Measurements from ENCODE around the gene SPCS2. TPM values are rescaled to one million over a fixed set of nuclear protein-coding genes. Genes with fewer than 3 reads are reported as not detected.

Gene SPCS2
- total RNA-seq, 2 donors from 2014 or later, result 26.7 to 62.3 TPM

- Histone ChIP-seq H3K27ac (no peak overlapping the region), H3K4me3 (no peak overlapping the region), H3K4me1 (ENCODE audit: control insufficient read depth in 1 of 2, low read depth in 2 of 2) (peaks cover 4 to 7% of the 10 kb centered on the region in 2 donors), H3K36me3 (peaks cover 8% of the 10 kb centered on the region), H3K9me3 (no peaks in the 10 kb centered on the region), H3K27me3 (replicated peaks; ENCODE audit: insufficient read depth) (no peaks in the 10 kb centered on the region)
- ATAC-seq (ENCODE audit: insufficient number of reproducible peaks, low FRiP score, low read depth), result no peak
- no peak for TF ChIP-seq CTCF (IDR thresholded peaks at IDR 0.05)
- DNase-seq (ENCODE audit: low spot score), result no peak
These were observed 41.9 kb downstream of the SPCS2 start for GRCh38 chr11:74990941-74991340.

GRCh38 chr11:74992852-74993251 lies 43.8 kb downstream of the SPCS2 start:
- no peak overlapping the region for H3K27ac ChIP-seq
- peaks cover 8% of the 10 kb centered on the region for H3K36me3 ChIP-seq
- no peak for ATAC-seq (ENCODE audit: insufficient number of reproducible peaks, low FRiP score, low read depth)
- peaks cover 4 to 7% of the 10 kb centered on the region in 2 donors for H3K4me1 ChIP-seq (ENCODE audit: control insufficient read depth in 1 of 2, low read depth in 2 of 2)
- no peaks in the 10 kb centered on the region for H3K27me3 ChIP-seq (replicated peaks; ENCODE audit: insufficient read depth)
- H3K4me3 ChIP-seq, result no peak overlapping the region
- TF ChIP-seq CTCF (IDR thresholded peaks at IDR 0.05), result no peak
- no peaks in the 10 kb centered on the region for H3K9me3 ChIP-seq
- DNase-seq (ENCODE audit: low spot score), result no peak

GRCh38 chr11:75000975-75001354 lies 51.9 kb downstream of the SPCS2 start:
- DNase-seq (ENCODE audit: low spot score) (no peak), ATAC-seq (ENCODE audit: insufficient number of reproducible peaks, low FRiP score, low read depth) (no peak)
- Histone ChIP-seq H3K27me3 (replicated peaks; ENCODE audit: insufficient read depth) (no peaks in the 10 kb centered on the region), H3K4me1 (ENCODE audit: control insufficient read depth in 1 of 2, low read depth in 2 of 2) (no peaks in the 10 kb centered on the region), H3K27ac (no peak overlapping the region), H3K4me3 (no peak overlapping the region), H3K36me3 (peaks cover 8% of the 10 kb centered on the region), H3K9me3 (no peaks in the 10 kb centered on the region)
- TF ChIP-seq CTCF (IDR thresholded peaks at IDR 0.05), result no peak

- H3K27ac ChIP-seq, result no peak overlapping the region
- no peaks in the 10 kb centered on the region for H3K9me3 ChIP-seq
- no peaks in the 10 kb centered on the region for H3K4me1 ChIP-seq (ENCODE audit: control insufficient read depth in 1 of 2, low read depth in 2 of 2)
- no peaks in the 10 kb centered on the region for H3K27me3 ChIP-seq (replicated peaks; ENCODE audit: insufficient read depth)
- H3K4me3 ChIP-seq, result no peak overlapping the region
- no peak for DNase-seq (ENCODE audit: low spot score)
- H3K36me3 ChIP-seq, result peaks cover 11% of the 10 kb centered on the region
- no peak for TF ChIP-seq CTCF (IDR thresholded peaks at IDR 0.05)
- no peak for ATAC-seq (ENCODE audit: insufficient number of reproducible peaks, low FRiP score, low read depth)
These were observed 52.6 kb downstream of the SPCS2 start for GRCh38 chr11:75001686-75002085.

GRCh38 chr11:75002516-75002915 lies 53.5 kb downstream of the SPCS2 start:
- no peak for TF ChIP-seq CTCF (IDR thresholded peaks at IDR 0.05)
- Histone ChIP-seq H3K27ac (no peak overlapping the region), H3K36me3 (peaks cover 13% of the 10 kb centered on the region), H3K27me3 (replicated peaks; ENCODE audit: insufficient read depth) (no peaks in the 10 kb centered on the region), H3K4me1 (ENCODE audit: control insufficient read depth in 1 of 2, low read depth in 2 of 2) (no peaks in the 10 kb centered on the region), H3K9me3 (no peaks in the 10 kb centered on the region), H3K4me3 (no peak overlapping the region)
- DNase-seq (ENCODE audit: low spot score) (no peak), ATAC-seq (ENCODE audit: insufficient number of reproducible peaks, low FRiP score, low read depth) (no peak)

Measured in thoracic aorta (tissue), 2 donors.